Stimulated activated CD4-positive, alpha-beta T cell treated with anti-CD3 and anti-CD28 coated beads, TNF-alpha, amount 100 ng/mL, for 1 hour (primary cell): ENCODE measurements around the gene CREG1.
A peak's percentile ranks its signal among the peaks of the same experiment; 100 is the strongest.

Source experiments
- DNase-seq, 3 donors: peaks; one replicate each; pipeline ENCODE4 v3.0.0-alpha.2; 2020; ENCODE audit warnings: low read depth in 3 of 3, low spot score in 1 of 3

The CREG1 gene

GRCh38 chr1:167532964-167533824 is 20.4 kb downstream of the CREG1 start:
- DNase-seq, result no peak

DNA sequence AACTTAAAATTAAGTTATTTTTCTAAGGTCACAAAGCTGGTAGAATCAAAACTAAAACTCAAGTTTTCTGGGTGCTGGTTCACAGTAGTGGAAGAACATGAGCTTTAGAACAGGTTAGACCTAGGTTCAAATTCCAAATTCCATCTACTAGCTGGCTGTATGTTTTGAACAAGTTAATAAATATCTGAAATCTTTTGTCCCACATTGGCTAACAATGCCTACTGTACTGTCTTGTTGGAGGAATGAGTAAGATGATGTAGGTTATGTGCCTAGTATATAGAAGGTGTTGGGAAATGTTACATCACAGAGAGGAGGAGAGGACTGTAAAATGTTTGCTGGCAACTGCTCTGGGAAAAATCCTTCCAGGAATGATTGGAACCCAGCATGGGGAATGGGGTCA is 21.2 kb downstream of the CREG1 start:
- DNase-seq, result no peak

DNA sequence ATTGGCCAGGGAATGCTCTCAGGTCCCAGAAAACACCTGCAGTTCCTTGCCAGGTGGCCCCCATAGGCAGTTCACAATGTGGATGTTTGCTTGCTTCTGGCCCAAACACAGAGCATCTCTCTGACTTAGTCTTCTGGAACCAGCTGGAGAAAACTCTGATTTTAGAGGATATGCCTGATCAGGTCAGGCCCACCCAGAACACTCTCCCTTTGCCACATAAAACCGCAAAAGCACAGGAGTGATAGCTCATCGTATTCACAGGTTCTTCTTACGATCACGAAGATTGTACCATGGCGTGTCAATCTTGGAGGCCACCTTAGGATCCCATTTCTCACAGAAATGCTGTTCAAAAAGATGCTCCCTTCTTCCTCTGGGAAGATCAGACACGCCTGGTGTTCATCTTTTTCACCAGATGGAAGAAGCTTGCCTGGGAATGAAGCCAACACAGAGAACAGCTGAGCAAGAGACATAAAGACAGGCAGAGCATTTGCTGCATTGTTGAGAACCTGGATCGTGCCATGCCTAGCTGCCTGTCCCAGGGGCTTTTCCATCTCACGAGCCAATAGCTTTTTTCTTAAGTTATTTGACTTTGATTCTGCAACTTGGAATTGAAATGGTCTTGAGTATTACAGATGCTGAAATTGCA is 23.6 kb downstream of the CREG1 start:
- DNase-seq, result no peak

DNA sequence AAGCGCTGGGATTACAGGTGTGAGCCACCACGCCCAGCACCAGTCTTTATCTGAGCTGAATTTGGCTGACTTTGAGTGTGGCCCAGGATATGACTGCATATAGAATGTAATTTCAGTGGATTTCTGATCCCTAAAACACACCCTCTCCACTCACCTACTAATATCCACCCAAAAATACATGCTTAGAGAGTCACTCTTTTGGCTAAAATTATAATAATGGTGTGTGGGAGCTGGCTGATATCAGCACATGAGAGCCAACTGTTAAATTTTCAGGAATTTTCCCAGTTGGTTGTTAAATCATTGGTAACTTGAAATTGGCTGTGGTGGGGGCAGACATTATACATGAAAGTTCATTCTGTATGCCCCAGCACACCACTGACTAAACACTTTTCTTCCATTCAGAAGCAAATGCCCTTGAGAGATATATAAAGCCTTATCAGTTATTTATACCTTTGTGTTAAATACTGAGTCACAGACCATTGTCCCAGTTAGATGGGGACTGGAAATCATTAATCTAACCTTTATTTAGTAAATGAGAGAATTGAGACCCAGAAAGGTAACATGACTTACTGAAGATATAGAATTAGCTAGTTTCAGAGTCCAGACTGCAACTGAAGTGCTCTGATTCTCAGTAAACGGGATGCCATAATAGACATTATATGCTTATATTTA is 25.4 kb downstream of the CREG1 start:
- no peak for DNase-seq

DNA sequence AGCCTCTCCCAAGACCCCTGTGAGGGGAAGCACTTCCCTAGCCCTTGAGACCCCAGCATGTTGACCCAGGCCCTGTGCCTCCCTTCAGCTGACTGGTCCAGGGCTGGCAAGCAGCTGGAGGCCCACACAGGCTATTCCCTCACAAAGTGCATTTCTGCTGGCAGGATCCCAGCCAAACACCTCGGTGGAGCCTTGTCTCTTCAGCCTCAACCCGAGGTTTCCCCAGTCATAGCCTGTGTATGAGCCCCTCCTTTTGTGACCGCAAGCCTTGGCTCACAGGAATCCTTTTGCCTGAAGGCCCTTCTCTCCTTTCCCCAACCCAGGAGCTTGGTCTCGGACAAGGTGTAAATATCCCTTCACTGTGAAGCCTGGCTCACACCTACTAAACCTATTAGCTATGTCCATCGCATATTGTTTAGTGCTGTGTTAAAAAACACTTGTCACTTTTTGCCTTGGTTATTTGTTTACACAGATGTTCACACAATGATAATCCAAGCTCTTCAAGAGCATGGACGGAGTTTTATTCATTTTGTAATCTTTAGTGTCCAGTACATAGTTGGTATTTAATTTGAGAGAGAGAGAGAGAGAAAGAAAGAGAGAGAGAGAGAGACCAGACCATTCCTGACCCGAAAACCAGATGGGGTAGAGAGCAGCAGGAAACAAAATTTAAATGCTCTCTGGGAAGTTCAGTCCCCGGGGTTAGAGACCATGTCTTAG is 26.7 kb downstream of the CREG1 start:
- no peak for DNase-seq

DNA sequence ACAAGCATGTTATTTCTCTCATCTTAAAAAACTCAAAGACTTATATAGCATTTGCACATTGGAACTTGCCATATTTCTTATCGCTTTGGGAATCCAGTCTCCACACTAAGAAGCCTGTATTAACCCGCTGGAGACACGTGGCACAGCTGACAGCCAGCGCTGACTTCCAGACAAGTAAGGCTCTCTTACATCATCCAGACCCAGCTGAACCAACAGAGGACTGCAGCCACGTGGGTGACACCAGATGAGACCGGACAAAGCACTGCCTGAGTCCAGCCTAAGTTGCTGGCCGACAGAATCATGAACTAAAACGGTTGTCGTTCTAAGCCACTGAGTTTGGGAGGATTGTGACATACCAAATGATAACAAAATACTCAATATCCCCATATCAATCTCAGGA is 28.9 kb downstream of the CREG1 start:
- DNase-seq, result no peak

- no peak for DNase-seq
These were observed 31.3 kb downstream of the CREG1 start for GRCh38 chr1:167522246-167522645.

- DNase-seq, result no peak
These were observed 32.8 kb downstream of the CREG1 start for GRCh38 chr1:167520711-167521206.

- DNase-seq, result peak; percentile 46 to 60 (median 51)
These were observed 35.2 kb downstream of the CREG1 start, which contains the start of gene CD247 for GRCh38 chr1:167518331-167518700. TSS of gene CD247 (minus strand) at chr1:167518529. CDS start at chr1:167518465, 64 bp downstream.

GRCh38 chr1:167517535-167518330 is 35.8 kb downstream of the CREG1 start:
- peak; percentile 69 to 76 (median 73) for DNase-seq

GRCh38 chr1:167516404-167517388 is 36.9 kb downstream of the CREG1 start:
- peak in 1 of 3 donors; percentile 25 for DNase-seq

- DNase-seq, result no peak
These were observed 37.7 kb downstream of the CREG1 start for GRCh38 chr1:167515893-167516321.

- DNase-seq, result no peak
These were observed 38.1 kb downstream of the CREG1 start for GRCh38 chr1:167515461-167515860.

DNA sequence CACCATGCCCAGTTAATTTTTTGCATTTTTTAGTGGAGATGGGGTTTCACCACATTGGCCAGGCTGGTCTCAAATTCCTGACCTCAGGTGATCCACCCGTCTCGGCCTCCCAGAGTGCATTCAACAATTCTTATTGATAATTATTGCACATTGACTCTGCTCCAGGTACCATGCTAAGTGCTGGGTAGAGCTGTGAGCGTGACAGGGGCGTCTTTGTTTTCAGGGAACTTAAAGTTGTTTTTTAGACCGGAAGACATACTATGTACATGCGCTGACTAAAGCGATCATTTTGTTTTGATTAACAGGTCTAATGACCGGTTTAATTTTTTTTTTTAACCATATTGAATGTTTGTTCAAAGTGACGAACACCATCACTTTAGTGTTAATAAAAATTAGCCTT is 39.3 kb downstream of the CREG1 start:
- DNase-seq, result no peak

GRCh38 chr1:167512046-167512654 is 41.4 kb downstream of the CREG1 start:
- DNase-seq, result no peak

- DNase-seq, result no peak
These were observed 42.1 kb downstream of the CREG1 start for GRCh38 chr1:167511374-167511986.

DNA sequence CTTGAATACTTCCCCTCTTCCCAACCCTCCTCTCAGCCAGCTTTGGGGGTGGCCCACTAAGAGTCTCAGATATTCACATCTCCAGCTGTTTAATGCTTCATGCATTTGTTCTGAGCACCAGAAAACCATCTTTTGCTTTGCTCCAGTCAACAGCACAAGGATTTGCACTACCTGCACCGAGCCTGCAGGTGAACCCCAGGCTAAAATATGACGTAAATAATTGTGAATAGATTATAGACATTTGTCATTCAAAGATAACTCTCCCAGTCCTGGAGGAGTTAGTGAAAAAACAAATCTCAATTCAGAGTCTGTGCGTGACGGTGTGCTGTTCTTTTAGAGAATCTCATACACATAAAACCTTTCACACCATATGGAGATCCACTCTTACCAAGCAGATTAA is 42.7 kb downstream of the CREG1 start:
- no peak for DNase-seq

- DNase-seq, result no peak
These were observed 43.3 kb downstream of the CREG1 start for GRCh38 chr1:167510244-167510643.
